GM19452 (cell line): Measurements from ENCODE around the gene HMGA1.
"Not testable (repeated sequence)": the region's sequence is repeated elsewhere in the genome, so short reads cannot be mapped to it uniquely, and the experiment has no call there.

Experiments used
- ATAC-seq: cut with Tn5 transposase; IDR thresholded peaks from one replicate; pipeline ENCODE4 v1.9.1; 2021; ENCODE audit not compliant: unreplicated experiment

The HMGA1 gene

DNA sequence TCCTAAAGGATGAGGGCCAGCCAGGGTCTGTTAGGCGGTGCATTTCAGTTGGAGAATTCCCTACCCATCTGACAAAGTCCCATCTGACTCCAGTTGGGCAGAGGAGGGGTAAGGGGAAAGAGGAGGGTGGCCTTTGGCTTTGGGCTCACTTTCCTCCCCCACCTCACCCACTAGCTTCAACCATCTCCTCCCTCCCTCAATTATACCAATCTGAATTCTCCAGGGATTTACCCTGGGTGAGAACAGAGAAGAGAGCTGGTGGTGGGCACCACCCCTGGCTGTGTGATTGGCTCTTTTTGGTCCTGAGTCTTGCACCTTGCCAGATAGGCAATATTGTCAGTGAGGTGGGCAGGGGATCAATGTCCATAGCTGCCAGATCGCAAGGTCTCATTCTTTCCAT is 3.2 kb downstream of the HMGA1 start:
- no peak for ATAC-seq

DNA sequence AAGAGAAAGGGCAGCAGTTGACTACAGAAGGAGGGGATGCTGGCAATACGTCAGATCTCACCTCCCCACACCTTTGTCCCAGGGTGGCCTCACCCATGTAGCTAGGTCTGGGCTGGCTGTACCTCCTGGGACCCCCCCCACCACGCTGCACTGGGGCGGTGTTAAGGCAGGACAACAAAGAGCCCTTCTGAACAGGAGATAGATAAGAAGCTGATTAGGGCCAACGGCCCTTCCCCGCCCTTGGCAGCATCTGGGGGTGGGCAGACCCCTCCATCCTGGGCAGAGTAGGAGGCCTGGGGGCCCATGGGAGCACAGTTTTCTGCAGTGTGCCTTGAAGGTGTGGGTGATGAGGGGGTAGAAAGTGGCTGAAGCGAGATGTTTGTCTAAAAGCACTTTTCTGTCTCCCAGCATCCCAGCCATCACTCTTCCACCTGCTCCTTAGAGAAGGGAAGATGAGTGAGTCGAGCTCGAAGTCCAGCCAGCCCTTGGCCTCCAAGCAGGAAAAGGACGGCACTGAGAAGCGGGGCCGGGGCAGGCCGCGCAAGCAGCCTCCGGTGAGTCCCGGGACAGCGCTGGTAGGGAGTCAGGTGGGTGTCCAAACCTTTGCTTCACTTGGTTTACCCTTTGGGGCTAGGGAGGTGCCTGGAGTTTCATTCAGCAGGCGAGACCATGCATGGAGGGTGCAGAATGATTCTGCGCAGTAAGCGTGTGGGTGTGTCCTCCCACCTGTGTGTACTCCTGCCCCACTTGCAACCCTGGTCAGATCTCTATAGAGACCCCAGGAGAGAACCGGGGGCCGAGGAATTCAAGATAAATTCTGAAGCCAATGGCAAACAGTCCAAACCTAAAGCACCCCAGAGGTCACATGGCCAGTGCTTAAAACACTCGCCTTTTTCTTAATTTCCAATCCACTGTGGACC is 3.9 kb downstream of the HMGA1 start:
- no peak for ATAC-seq

- ATAC-seq = no peak
These were observed 4.9 kb downstream of the HMGA1 start for GRCh38 chr6:34241351-34242215.

- no peak for ATAC-seq
These were observed 5.8 kb downstream of the HMGA1 start for GRCh38 chr6:34242252-34243130.

GRCh38 chr6:34243131-34243771 is 6.6 kb downstream of the HMGA1 start:
- ATAC-seq = no peak

- ATAC-seq = no peak
These were observed 7.5 kb downstream of the HMGA1 start for GRCh38 chr6:34243901-34244884.

DNA sequence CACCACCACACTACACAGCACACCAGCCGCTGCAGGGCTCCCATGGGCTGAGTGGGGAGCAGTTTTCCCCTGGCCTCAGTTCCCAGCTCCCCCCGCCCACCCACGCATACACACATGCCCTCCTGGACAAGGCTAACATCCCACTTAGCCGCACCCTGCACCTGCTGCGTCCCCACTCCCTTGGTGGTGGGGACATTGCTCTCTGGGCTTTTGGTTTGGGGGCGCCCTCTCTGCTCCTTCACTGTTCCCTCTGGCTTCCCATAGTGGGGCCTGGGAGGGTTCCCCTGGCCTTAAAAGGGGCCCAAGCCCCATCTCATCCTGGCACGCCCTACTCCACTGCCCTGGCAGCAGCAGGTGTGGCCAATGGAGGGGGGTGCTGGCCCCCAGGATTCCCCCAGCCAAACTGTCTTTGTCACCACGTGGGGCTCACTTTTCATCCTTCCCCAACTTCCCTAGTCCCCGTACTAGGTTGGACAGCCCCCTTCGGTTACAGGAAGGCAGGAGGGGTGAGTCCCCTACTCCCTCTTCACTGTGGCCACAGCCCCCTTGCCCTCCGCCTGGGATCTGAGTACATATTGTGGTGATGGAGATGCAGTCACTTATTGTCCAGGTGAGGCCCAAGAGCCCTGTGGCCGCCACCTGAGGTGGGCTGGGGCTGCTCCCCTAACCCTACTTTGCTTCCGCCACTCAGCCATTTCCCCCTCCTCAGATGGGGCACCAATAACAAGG is 8.5 kb downstream of the HMGA1 start:
- not testable (repeated sequence) for ATAC-seq

DNA sequence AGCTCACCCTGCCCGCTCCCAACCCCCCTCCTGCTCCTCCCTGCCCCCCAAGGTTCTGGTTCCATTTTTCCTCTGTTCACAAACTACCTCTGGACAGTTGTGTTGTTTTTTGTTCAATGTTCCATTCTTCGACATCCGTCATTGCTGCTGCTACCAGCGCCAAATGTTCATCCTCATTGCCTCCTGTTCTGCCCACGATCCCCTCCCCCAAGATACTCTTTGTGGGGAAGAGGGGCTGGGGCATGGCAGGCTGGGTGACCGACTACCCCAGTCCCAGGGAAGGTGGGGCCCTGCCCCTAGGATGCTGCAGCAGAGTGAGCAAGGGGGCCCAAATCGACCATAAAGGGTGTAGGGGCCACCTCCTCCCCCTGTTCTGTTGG is 9.1 kb downstream of the HMGA1 start:
- ATAC-seq = not testable (repeated sequence)

- no peak for ATAC-seq
These were observed 9.5 kb downstream of the HMGA1 start for GRCh38 chr6:34246249-34246562.

DNA sequence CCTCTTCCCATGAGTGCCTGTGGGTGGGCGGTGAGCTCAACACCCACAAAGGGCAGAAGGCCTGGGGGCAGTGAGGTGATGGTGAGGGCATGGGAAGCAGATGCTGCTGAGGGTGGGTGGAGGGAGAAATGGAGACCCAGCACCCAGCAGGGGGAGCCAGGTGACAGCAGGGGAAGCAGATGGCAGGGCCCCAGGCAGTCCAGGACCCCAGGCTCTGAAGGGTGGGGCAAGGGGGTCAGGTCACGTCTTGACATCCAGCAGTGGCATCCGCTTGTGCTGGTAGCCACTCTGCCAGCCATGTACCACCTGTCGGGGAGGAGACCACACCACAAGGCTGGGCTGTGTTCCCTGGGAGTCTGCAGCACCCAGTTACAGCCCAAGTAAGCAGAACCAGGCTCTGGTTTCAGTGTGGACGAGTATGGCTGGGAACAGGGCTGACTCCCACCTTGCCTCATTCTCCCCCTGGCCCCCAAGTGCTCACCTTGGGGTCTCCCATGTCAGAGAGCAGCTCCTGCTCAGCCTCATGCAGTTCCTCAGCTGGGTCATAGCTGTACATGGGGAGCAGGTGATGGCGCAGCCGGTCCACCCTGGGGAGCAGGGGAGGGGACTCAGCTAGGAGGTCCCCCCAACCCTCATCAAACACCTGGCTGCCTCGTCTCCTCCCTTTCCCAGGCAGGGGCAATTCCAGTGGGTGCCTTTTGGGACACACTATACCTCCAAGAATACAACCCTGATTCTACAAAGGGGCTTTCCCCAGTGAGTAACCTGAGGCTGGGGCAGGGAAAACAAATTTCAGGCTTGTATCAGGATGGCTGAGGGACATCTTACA is 10.1 kb downstream of the HMGA1 start:
- no peak for ATAC-seq

DNA sequence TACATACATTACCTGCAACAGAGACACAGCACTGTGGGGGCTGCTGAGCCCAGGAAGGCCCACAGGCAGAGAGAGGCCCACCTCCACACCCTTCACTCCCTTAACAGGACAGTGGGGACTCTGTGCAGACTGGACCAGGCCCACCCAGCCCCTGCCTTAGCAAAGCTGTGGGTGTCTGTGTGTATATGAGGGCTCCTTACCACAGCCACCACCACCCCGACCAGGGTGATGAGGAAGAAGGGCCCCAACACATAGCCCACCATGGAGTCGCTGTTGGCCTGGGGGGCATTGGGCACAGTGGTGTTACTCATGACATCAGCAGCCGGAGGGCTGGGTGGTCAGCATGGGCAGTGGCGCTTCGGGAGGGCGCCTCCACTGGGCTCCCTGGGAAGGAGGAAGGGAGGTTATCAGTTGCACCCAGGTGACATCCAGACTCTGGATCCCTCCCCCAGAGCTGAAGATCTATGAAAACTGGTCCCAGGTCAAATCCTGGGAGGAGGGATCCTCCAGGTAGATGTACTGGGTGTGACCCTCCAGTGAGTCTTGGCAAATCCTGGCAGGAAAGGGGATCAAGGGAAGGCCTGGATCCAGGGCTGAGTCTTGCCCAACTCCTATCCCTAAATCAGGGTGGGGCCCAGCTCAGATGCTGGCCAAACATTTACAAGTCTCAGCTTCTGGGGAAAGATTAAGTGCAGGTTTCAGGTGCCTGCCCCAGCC is 11.0 kb downstream of the HMGA1 start:
- ATAC-seq = no peak

DNA sequence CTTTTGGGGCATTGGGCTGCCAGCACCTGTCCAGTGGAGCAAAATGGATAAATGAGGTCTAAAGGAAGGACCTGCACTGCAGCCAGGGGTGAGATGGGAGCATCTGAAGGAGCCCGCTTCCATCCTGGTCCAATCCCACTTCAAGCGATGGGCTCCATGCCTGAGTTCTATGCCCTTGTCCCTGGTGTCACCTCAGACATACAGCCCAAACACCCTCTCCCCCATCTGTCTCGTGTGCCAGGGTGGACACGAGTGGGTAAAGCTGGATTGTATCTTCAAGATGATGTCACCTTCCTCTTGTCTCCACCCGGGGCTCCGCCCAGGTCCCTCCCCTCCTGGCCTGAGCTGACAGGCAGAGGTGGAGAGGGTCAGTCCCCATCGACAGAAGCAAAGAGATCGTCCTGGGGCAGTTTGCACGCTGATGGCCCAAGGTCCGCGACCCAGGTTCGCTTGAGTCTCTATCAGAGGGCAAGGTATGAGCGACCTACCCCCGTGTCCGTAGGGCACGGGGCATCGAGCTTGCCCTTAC is 11.6 kb downstream of the HMGA1 start:
- ATAC-seq = peak; percentile 26

- ATAC-seq = peak; percentile 88
These were observed 12.2 kb downstream of the HMGA1 start, which contains the start of gene SMIM29 for GRCh38 chr6:34248727-34249468. SMIM29 (minus strand) TSS chr6:34249006; CDS start chr6:34247791, 1,215 bp downstream.

DNA sequence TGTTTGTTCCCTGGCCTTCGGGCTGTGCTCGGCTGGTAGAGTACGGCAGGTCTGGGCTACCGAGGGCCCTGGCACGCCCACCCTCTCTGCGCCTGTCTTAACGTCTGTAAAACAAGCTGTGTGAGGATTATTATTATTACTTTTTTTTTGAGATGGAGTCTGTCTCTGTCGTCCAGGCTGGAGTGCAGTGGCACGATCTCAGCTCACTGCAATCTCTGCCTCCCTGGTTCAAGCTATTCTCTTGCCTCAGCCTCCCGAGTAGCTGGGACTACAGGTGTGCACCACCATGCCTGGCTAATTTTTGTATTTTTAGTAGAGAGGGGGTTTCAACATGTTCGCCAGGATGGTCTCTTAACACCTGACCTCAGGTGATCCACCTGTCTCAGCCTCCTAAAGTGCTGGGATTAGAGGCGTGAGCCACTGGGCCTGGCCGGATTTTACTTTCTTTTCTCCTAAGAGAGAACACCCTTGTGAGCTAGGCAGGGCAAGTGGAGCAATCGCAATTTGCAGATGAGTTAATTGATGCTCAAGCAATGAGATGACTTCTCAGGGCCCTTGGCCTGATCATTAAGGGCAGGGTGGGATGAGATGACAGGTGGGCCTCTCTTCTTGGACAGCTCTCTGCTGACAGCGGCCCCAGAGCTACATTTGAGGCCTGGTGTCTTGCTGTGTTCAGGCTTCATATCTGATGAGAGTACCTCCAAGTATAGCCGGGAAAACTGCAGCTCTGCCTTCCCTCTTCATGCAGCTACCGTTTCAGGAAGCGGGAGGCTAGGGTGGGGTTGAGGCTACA is 13.0 kb downstream of the HMGA1 start:
- ATAC-seq = peak; percentile 44

DNA sequence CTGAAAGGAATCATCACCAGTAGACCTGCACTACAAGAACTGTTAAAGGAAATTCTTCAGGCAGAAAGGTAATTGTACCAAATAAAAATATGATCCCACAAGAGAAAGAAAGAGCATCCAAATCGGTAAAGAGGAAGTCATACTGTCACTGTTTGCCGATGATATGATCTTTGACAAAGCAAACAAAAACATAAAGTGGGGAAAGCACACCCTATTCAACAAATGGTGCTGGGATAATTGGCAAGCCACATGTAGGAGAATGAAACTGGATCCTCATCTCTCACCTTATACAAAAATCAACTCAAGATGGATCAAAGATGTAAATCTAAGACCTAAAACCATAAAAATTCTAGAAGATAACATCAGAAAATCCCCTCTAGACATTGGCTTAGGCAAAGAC is 15.7 kb downstream of the HMGA1 start:
- ATAC-seq = not testable (repeated sequence)
